HG03565 (cell line): ENCODE data around the gene TRPM3.

ENCODE experiments used
- ATAC-seq: cut with Tn5 transposase; IDR thresholded peaks from one replicate; pipeline ENCODE4 v1.9.1; 2021; ENCODE audit warnings: mild to moderate bottlenecking, moderate library complexity; ENCODE audit not compliant: unreplicated experiment

TRPM3 gene

GRCh38 chr9:70589571-70590314 is 531.7 kb downstream of the TRPM3 start:
- ATAC-seq: no peak

GRCh38 chr9:70588999-70589398 is 532.4 kb downstream of the TRPM3 start:
- no peak for ATAC-seq

GRCh38 chr9:70588381-70588780 is 533.0 kb downstream of the TRPM3 start:
- no peak for ATAC-seq

GRCh38 chr9:70587201-70587600 is 534.2 kb downstream of the TRPM3 start:
- ATAC-seq: no peak

GRCh38 chr9:70586476-70586875 is 534.9 kb downstream of the TRPM3 start:
- ATAC-seq: no peak

- ATAC-seq: no peak
Measured at GRCh38 chr9:70581955-70582350, 539.5 kb downstream of the TRPM3 start.

- ATAC-seq: no peak
Measured at GRCh38 chr9:70581214-70581954, 540.0 kb downstream of the TRPM3 start.

GRCh38 chr9:70580606-70581195 is 540.7 kb downstream of the TRPM3 start:
- ATAC-seq: no peak

- no peak for ATAC-seq
Measured at GRCh38 chr9:70579686-70580085, 541.7 kb downstream of the TRPM3 start.

GRCh38 chr9:70578720-70579119 is 542.7 kb downstream of the TRPM3 start:
- no peak for ATAC-seq

- no peak for ATAC-seq
Measured at GRCh38 chr9:70577671-70578070, 543.8 kb downstream of the TRPM3 start.

GRCh38 chr9:70576116-70576515 is 545.3 kb downstream of the TRPM3 start:
- ATAC-seq: no peak

- no peak for ATAC-seq
Measured at GRCh38 chr9:70574151-70574837, 547.1 kb downstream of the TRPM3 start.

GRCh38 chr9:70573308-70573707 is 548.1 kb downstream of the TRPM3 start:
- no peak for ATAC-seq

- no peak for ATAC-seq
Measured at GRCh38 chr9:70571258-70571657, 550.2 kb downstream of the TRPM3 start.

GRCh38 chr9:70569791-70570190 is 551.6 kb downstream of the TRPM3 start:
- no peak for ATAC-seq

GRCh38 chr9:70569070-70569772 is 552.2 kb downstream of the TRPM3 start:
- no peak for ATAC-seq

- ATAC-seq: no peak
Measured at GRCh38 chr9:70567511-70567910, 553.9 kb downstream of the TRPM3 start.

GRCh38 chr9:70566751-70567150 is 554.7 kb downstream of the TRPM3 start:
- no peak for ATAC-seq

- ATAC-seq: no peak
Measured at GRCh38 chr9:70566066-70566465, 555.4 kb downstream of the TRPM3 start.
